ENCODE data around the gene ATG7. TPM values are rescaled to one million over a fixed set of nuclear protein-coding genes. Genes with fewer than 3 reads are reported as not detected.

The ATG7 gene
- total RNA-seq, 1 experiment from 2014 or later, result 36.0 TPM

- ATAC-seq, result no peak
- Histone ChIP-seq H3K4me3 (ENCODE audit: low read depth in 2 of 2, low read length in 2 of 2) (no peak overlapping the region), H3K4me1 (ENCODE audit: control insufficient read depth, insufficient read depth, low read length) (peaks cover 10% of the 10 kb centered on the region; the same call in 1 of the 2 replicates), H3K27me3 (ENCODE audit: control insufficient read depth, insufficient read depth, low read length) (no peaks in the 10 kb centered on the region), H3K36me3 (ENCODE audit: control insufficient read depth, insufficient read depth, low read length) (no peaks in the 10 kb centered on the region), H3K27ac (ENCODE audit: low read length) (peak overlapping the region; percentile 36; the same call in 1 of the 2 replicates), H3K9me3 (ENCODE audit: control insufficient read depth, insufficient read depth, low read depth, low read length) (no peaks in the 10 kb centered on the region)
- no peak for DNase-seq (ENCODE audit: low read depth, low spot score)
- in situ Hi-C loops (cut with HindIII; ENCODE audit: low pct_unique_long_range_greater_than_20kb, low sequenced_read_pairs), result no loop called here
- CTCF ChIA-PET, result no interaction called here
- BruUV-seq (replicated peaks), result no TSS peak
- POLR2A ChIA-PET, result interaction anchor here (0.7 kb wide), 1 partner anchor 9 kb away, joined by 7 read pairs; no protein-coding TSS in a partner anchor
- intact Hi-C loops (cut with micrococcal nuclease; ENCODE audit: unreplicated experiment), result no loop called here
- TF ChIP-seq SIN3A (IDR thresholded peaks at IDR 0.05; ENCODE audit: borderline replicate concordance, insufficient read depth, low read depth, low read length) (no peak), CTCF (IDR thresholded peaks at IDR 0.05) (no peak), REST (IDR thresholded peaks at IDR 0.05; ENCODE audit: insufficient read depth in 1 of 2, low read depth in 2 of 2, low read length in 1 of 2) (no peak), POLR2AphosphoS5 (IDR thresholded peaks at IDR 0.05; ENCODE audit: low read depth, low read length) (no peak), TCF7L2 (IDR thresholded peaks at IDR 0.05; ENCODE audit: low read depth, low read length) (no peak)
Observed at GRCh38 chr3:11529281-11529680, 257.1 kb downstream of the ATG7 start.

- Histone ChIP-seq H3K27me3 (ENCODE audit: control insufficient read depth, insufficient read depth, low read length) (no peaks in the 10 kb centered on the region), H3K27ac (ENCODE audit: low read length) (0 out of 2 replicates have a peak overlapping the region, but pooled peaks have one; percentile 36), H3K4me1 (ENCODE audit: control insufficient read depth, insufficient read depth, low read length) (peaks cover 10% of the 10 kb centered on the region; the same call in 1 of the 2 replicates), H3K4me3 (ENCODE audit: low read depth in 2 of 2, low read length in 2 of 2) (no peak overlapping the region), H3K9me3 (ENCODE audit: control insufficient read depth, insufficient read depth, low read depth, low read length) (no peaks in the 10 kb centered on the region), H3K36me3 (ENCODE audit: control insufficient read depth, insufficient read depth, low read length) (no peaks in the 10 kb centered on the region)
- BruUV-seq (replicated peaks), result no TSS peak
- DNase-seq (ENCODE audit: low read depth, low spot score), result no peak
- in situ Hi-C loops (cut with HindIII; ENCODE audit: low pct_unique_long_range_greater_than_20kb, low sequenced_read_pairs), result no loop called here
- POLR2A ChIA-PET, result no interaction called here
- intact Hi-C loops (cut with micrococcal nuclease; ENCODE audit: unreplicated experiment), result no loop called here
- TF ChIP-seq SIN3A (IDR thresholded peaks at IDR 0.05; ENCODE audit: borderline replicate concordance, insufficient read depth, low read depth, low read length) (no peak), POLR2AphosphoS5 (IDR thresholded peaks at IDR 0.05; ENCODE audit: low read depth, low read length) (no peak), CTCF (IDR thresholded peaks at IDR 0.05) (no peak), REST (IDR thresholded peaks at IDR 0.05; ENCODE audit: insufficient read depth in 1 of 2, low read depth in 2 of 2, low read length in 1 of 2) (no peak)
- ATAC-seq, result peak; percentile 47
- CTCF ChIA-PET, result no interaction called here
Observed at GRCh38 chr3:11530153-11530721, 258.0 kb downstream of the ATG7 start.
